Suprapubic skin (tissue), 4 donors: ENCODE data around the gene MCTP1.

Experiments used
- EP300 ChIP-seq: sonication (generic); formaldehyde crosslinking; IDR thresholded peaks from one replicate; pipeline ENCODE4 v1.6.1; 2017; ENCODE audit warnings: antibody characterized with exemption
- POLR2A ChIP-seq, 2 donors: fragments of 450-650 bp; IDR thresholded peaks; one replicate each; pipeline ENCODE4 v1.6.1; 2017; ENCODE audit warnings: antibody characterized with exemption in 2 of 2, mild to moderate bottlenecking in 2 of 2, moderate library complexity in 2 of 2
- POLR2AphosphoS5 ChIP-seq, 3 donors: sonication (generic); formaldehyde crosslinking; IDR thresholded peaks; one replicate each; pipeline ENCODE4 v1.6.1; 2017; ENCODE audit warnings: antibody characterized with exemption in 3 of 3
- TF ChIP-seq, protein P1 (sequence below), 2 donors: fragments of 200-600 bp in 1 of 2; fragments of 450-650 bp in 1 of 2; sonication (generic) in 1 of 2; IDR thresholded peaks; one replicate each; pipeline ENCODE4 v1.5.1; 2016 to 2019; ENCODE audit warnings: antibody characterized with exemption in 2 of 2, mild to moderate bottlenecking in 1 of 2, moderate library complexity in 1 of 2

DNA sequence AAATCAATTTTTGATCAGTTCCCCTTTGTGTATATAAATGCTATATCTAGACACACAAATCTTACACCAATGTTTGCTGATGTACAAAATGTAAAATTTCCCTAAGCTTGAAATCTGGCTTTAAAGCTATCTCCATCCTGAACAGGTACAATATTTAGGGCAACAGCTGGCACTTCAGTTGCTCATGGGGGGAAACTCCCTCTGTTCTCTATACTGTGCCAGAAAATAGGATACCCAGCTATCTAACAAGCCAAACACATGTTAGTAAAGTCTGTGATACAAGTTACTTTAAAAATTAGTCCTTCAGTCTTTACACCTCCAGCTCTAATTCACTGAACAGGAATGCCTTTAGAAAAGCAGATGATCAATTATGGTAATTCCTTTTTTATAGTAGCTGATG lies 474.6 kb downstream of the MCTP1 start:
- TF ChIP-seq, protein P1, sequence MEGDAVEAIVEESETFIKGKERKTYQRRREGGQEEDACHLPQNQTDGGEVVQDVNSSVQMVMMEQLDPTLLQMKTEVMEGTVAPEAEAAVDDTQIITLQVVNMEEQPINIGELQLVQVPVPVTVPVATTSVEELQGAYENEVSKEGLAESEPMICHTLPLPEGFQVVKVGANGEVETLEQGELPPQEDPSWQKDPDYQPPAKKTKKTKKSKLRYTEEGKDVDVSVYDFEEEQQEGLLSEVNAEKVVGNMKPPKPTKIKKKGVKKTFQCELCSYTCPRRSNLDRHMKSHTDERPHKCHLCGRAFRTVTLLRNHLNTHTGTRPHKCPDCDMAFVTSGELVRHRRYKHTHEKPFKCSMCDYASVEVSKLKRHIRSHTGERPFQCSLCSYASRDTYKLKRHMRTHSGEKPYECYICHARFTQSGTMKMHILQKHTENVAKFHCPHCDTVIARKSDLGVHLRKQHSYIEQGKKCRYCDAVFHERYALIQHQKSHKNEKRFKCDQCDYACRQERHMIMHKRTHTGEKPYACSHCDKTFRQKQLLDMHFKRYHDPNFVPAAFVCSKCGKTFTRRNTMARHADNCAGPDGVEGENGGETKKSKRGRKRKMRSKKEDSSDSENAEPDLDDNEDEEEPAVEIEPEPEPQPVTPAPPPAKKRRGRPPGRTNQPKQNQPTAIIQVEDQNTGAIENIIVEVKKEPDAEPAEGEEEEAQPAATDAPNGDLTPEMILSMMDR (IDR thresholded peaks at IDR 0.05) = no peak
- TF ChIP-seq POLR2AphosphoS5 (IDR thresholded peaks at IDR 0.05) (no peak), EP300 (no peak), POLR2A (IDR thresholded peaks at IDR 0.05) (no peak)
